Activated naive CD8-positive, alpha-beta T cell treated with anti-CD3 and anti-CD28 coated beads, Interleukin-2, amount 50 U/mL, for 24 hours (primary cell): ENCODE results near the gene ASB5.

Experiments used
- ATAC-seq: fragments of 150-1000 bp; cut with Tn5 transposase; one replicate; pipeline ENCODE4 v1.10.0; 2021
- DNase-seq: peaks from one replicate; pipeline ENCODE4 v3.0.0; 2021
- H3K27ac Mint-ChIP-seq: one replicate; pipeline ENCODE4 v1.8.0; 2021; ENCODE audit warnings: mild to moderate bottlenecking, mixed read lengths
- H3K27me3 Mint-ChIP-seq: one replicate; pipeline ENCODE4 v1.8.0; 2021; ENCODE audit warnings: mixed read lengths
- H3K36me3 Mint-ChIP-seq: one replicate; pipeline ENCODE4 v1.8.0; 2021; ENCODE audit warnings: low read depth, mixed read lengths
- H3K4me1 Mint-ChIP-seq: one replicate; pipeline ENCODE4 v1.8.0; 2021; ENCODE audit warnings: mixed read lengths
- H3K4me3 Mint-ChIP-seq: one replicate; pipeline ENCODE4 v1.8.0; 2021; ENCODE audit warnings: mild to moderate bottlenecking, moderate library complexity, mixed read lengths
- H3K9me3 Mint-ChIP-seq: one replicate; pipeline ENCODE4 v1.8.0; 2021; ENCODE audit warnings: mixed read lengths

ASB5 gene

GRCh38 chr4:176262243-176262642 is 6.8 kb downstream of the ASB5 start:
- H3K4me1 Mint-ChIP-seq: peaks cover 9% of the 10 kb centered on the region
- peaks cover 10% of the 10 kb centered on the region for H3K27me3 Mint-ChIP-seq
- no peak for DNase-seq
- H3K4me3 Mint-ChIP-seq: no peak overlapping the region
- ATAC-seq: no peak
- no peak overlapping the region for H3K27ac Mint-ChIP-seq
- H3K36me3 Mint-ChIP-seq: no peaks in the 10 kb centered on the region
- H3K9me3 Mint-ChIP-seq: no peaks in the 10 kb centered on the region

GRCh38 chr4:176261481-176261880 is 7.5 kb downstream of the ASB5 start:
- Mint-ChIP-seq H3K4me1 (peaks cover 9% of the 10 kb centered on the region), H3K4me3 (no peak overlapping the region), H3K27ac (no peak overlapping the region), H3K36me3 (no peaks in the 10 kb centered on the region), H3K9me3 (no peaks in the 10 kb centered on the region), H3K27me3 (peaks cover 12% of the 10 kb centered on the region)
- ATAC-seq: no peak
- no peak for DNase-seq

- H3K27me3 Mint-ChIP-seq: peaks cover 12% of the 10 kb centered on the region
- no peak for ATAC-seq
- no peak overlapping the region for H3K27ac Mint-ChIP-seq
Measured at GRCh38 chr4:176261018-176261417, 8.0 kb downstream of the ASB5 start.

GRCh38 chr4:176259330-176260090 is 9.5 kb downstream of the ASB5 start:
- H3K27ac Mint-ChIP-seq: no peak overlapping the region
- no peak for DNase-seq

More at GRCh38 chr4:176261018-176261417, 8.0 kb downstream of the ASB5 start:
- H3K4me3 Mint-ChIP-seq: no peak overlapping the region
- no peak for DNase-seq
- no peaks in the 10 kb centered on the region for H3K9me3 Mint-ChIP-seq
- H3K36me3 Mint-ChIP-seq: no peaks in the 10 kb centered on the region
- peaks cover 9% of the 10 kb centered on the region for H3K4me1 Mint-ChIP-seq

GRCh38 chr4:176258135-176258534 is 10.9 kb downstream of the ASB5 start:
- DNase-seq (no peak), ATAC-seq (no peak)
- Mint-ChIP-seq H3K9me3 (no peaks in the 10 kb centered on the region), H3K4me1 (peaks cover 9% of the 10 kb centered on the region), H3K27me3 (peaks cover 16% of the 10 kb centered on the region), H3K4me3 (no peak overlapping the region), H3K27ac (no peak overlapping the region), H3K36me3 (no peaks in the 10 kb centered on the region)

More at GRCh38 chr4:176259330-176260090, 9.5 kb downstream of the ASB5 start:
- Mint-ChIP-seq H3K9me3 (no peaks in the 10 kb centered on the region), H3K4me3 (no peak overlapping the region), H3K4me1 (peaks cover 9% of the 10 kb centered on the region), H3K27me3 (peaks cover 13% of the 10 kb centered on the region), H3K36me3 (no peaks in the 10 kb centered on the region)
- ATAC-seq: peak; percentile 78

- Mint-ChIP-seq H3K27me3 (peaks cover 16% of the 10 kb centered on the region), H3K36me3 (no peaks in the 10 kb centered on the region), H3K4me1 (peaks cover 9% of the 10 kb centered on the region), H3K9me3 (no peaks in the 10 kb centered on the region), H3K27ac (no peak overlapping the region), H3K4me3 (no peak overlapping the region)
- ATAC-seq (no peak), DNase-seq (no peak)
Measured at GRCh38 chr4:176256921-176257320, 12.1 kb downstream of the ASB5 start.

- H3K27ac Mint-ChIP-seq: no peak overlapping the region
- DNase-seq (no peak), ATAC-seq (no peak)
- no peak overlapping the region for H3K4me3 Mint-ChIP-seq
- H3K27me3 Mint-ChIP-seq: peaks cover 10% of the 10 kb centered on the region
- no peaks in the 10 kb centered on the region for H3K36me3 Mint-ChIP-seq
- no peaks in the 10 kb centered on the region for H3K9me3 Mint-ChIP-seq
- no peaks in the 10 kb centered on the region for H3K4me1 Mint-ChIP-seq
Measured at GRCh38 chr4:176242764-176243347, 26.2 kb downstream of the ASB5 start.

GRCh38 chr4:176241703-176242102 is 27.3 kb downstream of the ASB5 start:
- Mint-ChIP-seq H3K27me3 (peaks cover 8% of the 10 kb centered on the region), H3K4me3 (no peak overlapping the region), H3K4me1 (no peaks in the 10 kb centered on the region), H3K27ac (no peak overlapping the region), H3K9me3 (no peaks in the 10 kb centered on the region), H3K36me3 (no peaks in the 10 kb centered on the region)
- DNase-seq (no peak), ATAC-seq (no peak)

- H3K4me3 Mint-ChIP-seq: no peak overlapping the region
- ATAC-seq (no peak), DNase-seq (no peak)
- no peaks in the 10 kb centered on the region for H3K4me1 Mint-ChIP-seq
- no peak overlapping the region for H3K27ac Mint-ChIP-seq
- peaks cover 6% of the 10 kb centered on the region for H3K27me3 Mint-ChIP-seq
- H3K36me3 Mint-ChIP-seq: no peaks in the 10 kb centered on the region
- no peaks in the 10 kb centered on the region for H3K9me3 Mint-ChIP-seq
Measured at GRCh38 chr4:176238826-176239225, 30.2 kb downstream of the ASB5 start.

- Mint-ChIP-seq H3K4me1 (no peaks in the 10 kb centered on the region), H3K27ac (no peak overlapping the region)
- ATAC-seq: no peak
Measured at GRCh38 chr4:176238157-176238610, 30.8 kb downstream of the ASB5 start.

GRCh38 chr4:176236946-176237345 is 32.1 kb downstream of the ASB5 start:
- no peak for DNase-seq
- H3K9me3 Mint-ChIP-seq: no peaks in the 10 kb centered on the region
- H3K27me3 Mint-ChIP-seq: peaks cover 6% of the 10 kb centered on the region
- no peaks in the 10 kb centered on the region for H3K4me1 Mint-ChIP-seq
- no peak overlapping the region for H3K27ac Mint-ChIP-seq
- no peak overlapping the region for H3K4me3 Mint-ChIP-seq
- H3K36me3 Mint-ChIP-seq: no peaks in the 10 kb centered on the region
- no peak for ATAC-seq

More at GRCh38 chr4:176238157-176238610, 30.8 kb downstream of the ASB5 start:
- DNase-seq: no peak
- peaks cover 6% of the 10 kb centered on the region for H3K27me3 Mint-ChIP-seq
- H3K36me3 Mint-ChIP-seq: no peaks in the 10 kb centered on the region
- no peaks in the 10 kb centered on the region for H3K9me3 Mint-ChIP-seq
- no peak overlapping the region for H3K4me3 Mint-ChIP-seq

GRCh38 chr4:176230836-176231235 is 38.2 kb downstream of the ASB5 start:
- no peak overlapping the region for H3K27ac Mint-ChIP-seq
- ATAC-seq (no peak), DNase-seq (no peak)
- no peaks in the 10 kb centered on the region for H3K36me3 Mint-ChIP-seq
- H3K4me3 Mint-ChIP-seq: no peak overlapping the region
- no peaks in the 10 kb centered on the region for H3K4me1 Mint-ChIP-seq
- H3K27me3 Mint-ChIP-seq: peaks cover 15% of the 10 kb centered on the region
- H3K9me3 Mint-ChIP-seq: no peaks in the 10 kb centered on the region

GRCh38 chr4:176229645-176230044 is 39.4 kb downstream of the ASB5 start:
- no peak overlapping the region for H3K4me3 Mint-ChIP-seq
- ATAC-seq (no peak), DNase-seq (no peak)
- H3K9me3 Mint-ChIP-seq: no peaks in the 10 kb centered on the region
- H3K27me3 Mint-ChIP-seq: peaks cover 17% of the 10 kb centered on the region
- no peaks in the 10 kb centered on the region for H3K4me1 Mint-ChIP-seq
- H3K36me3 Mint-ChIP-seq: no peaks in the 10 kb centered on the region
- no peak overlapping the region for H3K27ac Mint-ChIP-seq

- no peak overlapping the region for H3K4me3 Mint-ChIP-seq
- no peaks in the 10 kb centered on the region for H3K36me3 Mint-ChIP-seq
- no peak for DNase-seq
- H3K9me3 Mint-ChIP-seq: no peaks in the 10 kb centered on the region
- no peaks in the 10 kb centered on the region for H3K4me1 Mint-ChIP-seq
- no peak for ATAC-seq
- H3K27me3 Mint-ChIP-seq: peaks cover 14% of the 10 kb centered on the region
- no peak overlapping the region for H3K27ac Mint-ChIP-seq
Measured at GRCh38 chr4:176226736-176227135, 42.3 kb downstream of the ASB5 start.

GRCh38 chr4:176223561-176223960 is 45.5 kb downstream of the ASB5 start:
- ATAC-seq: no peak
- Mint-ChIP-seq H3K27ac (no peak overlapping the region), H3K9me3 (no peaks in the 10 kb centered on the region), H3K36me3 (no peaks in the 10 kb centered on the region), H3K4me3 (no peak overlapping the region), H3K27me3 (peaks cover 15% of the 10 kb centered on the region), H3K4me1 (no peaks in the 10 kb centered on the region)
- no peak for DNase-seq
